EH (cell line): ENCODE measurements around the gene PHF14.
A peak's percentile ranks its signal among the peaks of the same experiment; 100 is the strongest.

Experiments used
- DNase-seq: peaks from one replicate; pipeline ENCODE4 v3.0.0-alpha.2; 2015; ENCODE audit warnings: low read depth

Gene PHF14

GRCh38 chr7:11104578-11104977 is 130.9 kb downstream of the PHF14 start:
- no peak for DNase-seq

- DNase-seq: no peak
Measured at GRCh38 chr7:11109659-11110058, 136.0 kb downstream of the PHF14 start.

- no peak for DNase-seq
Measured at GRCh38 chr7:11120068-11120664, 146.5 kb downstream of the PHF14 start.

GRCh38 chr7:11120675-11121220 is 147.1 kb downstream of the PHF14 start:
- no peak for DNase-seq

- no peak for DNase-seq
Measured at GRCh38 chr7:11124856-11125559, 151.3 kb downstream of the PHF14 start.

GRCh38 chr7:11127114-11127785 is 153.6 kb downstream of the PHF14 start:
- DNase-seq: peak; percentile 37

- DNase-seq: peak; percentile 16
Measured at GRCh38 chr7:11127988-11128387, 154.3 kb downstream of the PHF14 start.

GRCh38 chr7:11128498-11128897 is 154.8 kb downstream of the PHF14 start:
- DNase-seq: no peak

- DNase-seq: peak; percentile 91
Measured at GRCh38 chr7:11130012-11130411, 156.3 kb downstream of the PHF14 start.

GRCh38 chr7:11130601-11131000 is 156.9 kb downstream of the PHF14 start:
- no peak for DNase-seq

- DNase-seq: no peak
Measured at GRCh38 chr7:11133436-11133959, 159.8 kb downstream of the PHF14 start.

GRCh38 chr7:11135573-11135972 is 161.9 kb downstream of the PHF14 start:
- DNase-seq: no peak

GRCh38 chr7:11141541-11141940 is 167.9 kb downstream of the PHF14 start:
- no peak for DNase-seq

GRCh38 chr7:11153694-11154093 is 180.0 kb downstream of the PHF14 start:
- no peak for DNase-seq

GRCh38 chr7:11155883-11156282 is 182.2 kb downstream of the PHF14 start:
- peak; percentile 30 for DNase-seq

- DNase-seq: no peak
Measured at GRCh38 chr7:11161499-11161898, 187.8 kb downstream of the PHF14 start.

GRCh38 chr7:11163220-11163619 is 189.5 kb downstream of the PHF14 start:
- DNase-seq: no peak

- DNase-seq: no peak
Measured at GRCh38 chr7:11166051-11166450, 192.4 kb downstream of the PHF14 start.

- no peak for DNase-seq
Measured at GRCh38 chr7:11168650-11169170, 195.0 kb downstream of the PHF14 start.

GRCh38 chr7:11170175-11170574 is 196.5 kb downstream of the PHF14 start:
- DNase-seq: no peak

GRCh38 chr7:11170863-11171568 is 197.3 kb downstream of the PHF14 start:
- DNase-seq: no peak
